IPS DF 6.9 (cell line): ENCODE results near the gene CBX2.

ENCODE experiments used
- DNase-seq: peaks from one replicate; pipeline ENCODE4 v3.0.0-alpha.2; 2013; ENCODE audit warnings: low read depth, low spot score
- H3K27ac ChIP-seq: one replicate; pipeline ENCODE4 v1.5.1; 2013; ENCODE audit warnings: low read length, control low read depth
- H3K27me3 ChIP-seq: 2 replicates; pipeline ENCODE4 v1.6.1; 2013; ENCODE audit warnings: mild to moderate bottlenecking, low read length; ENCODE audit not compliant: control insufficient read depth, insufficient read depth
- H3K36me3 ChIP-seq: 2 replicates; pipeline ENCODE4 v1.6.1; 2013; ENCODE audit warnings: low read length; ENCODE audit not compliant: control insufficient read depth, insufficient read depth
- H3K4me1 ChIP-seq: 2 replicates; pipeline ENCODE4 v1.6.1; 2013; ENCODE audit warnings: low read length; ENCODE audit not compliant: control insufficient read depth, insufficient read depth
- H3K4me3 ChIP-seq: 2 replicates; pipeline ENCODE4 v1.5.1; 2013; ENCODE audit warnings: mild to moderate bottlenecking, low read length
- H3K9me3 ChIP-seq: 2 replicates; pipeline ENCODE4 v1.6.1; 2013; ENCODE audit warnings: low read length, inconsistent platforms; ENCODE audit not compliant: control insufficient read depth, insufficient read depth
- WGBS: extraction: QIAGEN DNeasy Blood & Tissue Kit; methylation state at CpG from one replicate; pipeline ENCODE4 v1.1.7; 2013; ENCODE audit warnings: mixed read lengths, missing lambda C conversion rate; ENCODE audit not compliant: insufficient read length, insufficient coverage; 5-methylcytosine and 5-hydroxymethylcytosine counted together

The CBX2 gene

GRCh38 chr17:79810130-79811010, 32.4 kb downstream of the CBX2 start:
- WGBS, result no CpG with 5 or more reads among the region's 79 CpGs
- Histone ChIP-seq H3K36me3 (no peaks in the 10 kb centered on the region), H3K27ac (no peak overlapping the region), H3K9me3 (no peaks in the 10 kb centered on the region), H3K4me1 (peaks cover 19% of the 10 kb centered on the region), H3K27me3 (peaks cover 82% of the 10 kb centered on the region), H3K4me3 (peak overlapping the region; percentile 0; the same call in 1 of the 2 replicates)
- no peak for DNase-seq

- H3K4me1 ChIP-seq, result peaks cover 17% of the 10 kb centered on the region
- no peak overlapping the region for H3K27ac ChIP-seq
- peaks cover 84% of the 10 kb centered on the region for H3K27me3 ChIP-seq
- H3K9me3 ChIP-seq, result no peaks in the 10 kb centered on the region
- DNase-seq, result no peak
- no peaks in the 10 kb centered on the region for H3K36me3 ChIP-seq
- no CpG with 5 or more reads among the region's 66 CpGs for WGBS
- H3K4me3 ChIP-seq, result no peak overlapping the region
These were observed 33.3 kb downstream of the CBX2 start for GRCh38 chr17:79811011-79811867.

GRCh38 chr17:79811868-79812352, 34.0 kb downstream of the CBX2 start:
- H3K36me3 ChIP-seq, result no peaks in the 10 kb centered on the region
- H3K4me3 ChIP-seq, result no peak overlapping the region
- no CpG with 5 or more reads among the region's 20 CpGs for WGBS
- no peak for DNase-seq
- no peaks in the 10 kb centered on the region for H3K9me3 ChIP-seq
- peaks cover 84% of the 10 kb centered on the region for H3K27me3 ChIP-seq
- no peak overlapping the region for H3K27ac ChIP-seq
- H3K4me1 ChIP-seq, result peaks cover 12% of the 10 kb centered on the region

- WGBS, result no CpG with 5 or more reads among the region's 72 CpGs
- no peak overlapping the region for H3K4me3 ChIP-seq
- peaks cover 84% of the 10 kb centered on the region for H3K27me3 ChIP-seq
- no peak for DNase-seq
- H3K4me1 ChIP-seq, result peaks cover 12% of the 10 kb centered on the region
- no peaks in the 10 kb centered on the region for H3K36me3 ChIP-seq
- H3K9me3 ChIP-seq, result no peaks in the 10 kb centered on the region
- H3K27ac ChIP-seq, result no peak overlapping the region
These were observed 34.7 kb downstream of the CBX2 start for GRCh38 chr17:79812353-79813258.

GRCh38 chr17:79813297-79814126, 35.6 kb downstream of the CBX2 start:
- no peaks in the 10 kb centered on the region for H3K36me3 ChIP-seq
- H3K4me1 ChIP-seq, result peaks cover 12% of the 10 kb centered on the region
- no peaks in the 10 kb centered on the region for H3K9me3 ChIP-seq
- no peak overlapping the region for H3K27ac ChIP-seq
- no CpG with 5 or more reads among the region's 89 CpGs for WGBS
- peaks cover 84% of the 10 kb centered on the region for H3K27me3 ChIP-seq
- peak overlapping the region; percentile 7; the same call in 1 of the 2 replicates for H3K4me3 ChIP-seq
- no peak for DNase-seq

GRCh38 chr17:79814127-79814973, 36.4 kb downstream of the CBX2 start:
- H3K36me3 ChIP-seq, result no peaks in the 10 kb centered on the region
- no peak for DNase-seq
- H3K4me1 ChIP-seq, result peaks cover 12% of the 10 kb centered on the region
- H3K9me3 ChIP-seq, result no peaks in the 10 kb centered on the region
- H3K4me3 ChIP-seq, result no peak overlapping the region; the same call in 1 of the 2 replicates
- no CpG with 5 or more reads among the region's 43 CpGs for WGBS
- peaks cover 82% of the 10 kb centered on the region for H3K27me3 ChIP-seq
- no peak overlapping the region for H3K27ac ChIP-seq

GRCh38 chr17:79814974-79815835, 37.3 kb downstream of the CBX2 start:
- Histone ChIP-seq H3K9me3 (no peaks in the 10 kb centered on the region), H3K36me3 (no peaks in the 10 kb centered on the region), H3K4me3 (peak overlapping the region; percentile 3; the same call in 1 of the 2 replicates), H3K27me3 (peaks cover 89% of the 10 kb centered on the region), H3K27ac (no peak overlapping the region), H3K4me1 (peaks cover 9% of the 10 kb centered on the region)
- no peak for DNase-seq
- no CpG with 5 or more reads among the region's 96 CpGs for whole genome bisulfite sequencing

GRCh38 chr17:79815836-79816461, 38.0 kb downstream of the CBX2 start:
- no CpG with 5 or more reads among the region's 41 CpGs for WGBS

More at GRCh38 chr17:79815836-79816461, 38.0 kb downstream of the CBX2 start:
- Histone ChIP-seq H3K27me3 (peaks cover 84% of the 10 kb centered on the region), H3K9me3 (no peaks in the 10 kb centered on the region), H3K4me3 (no peak overlapping the region), H3K36me3 (no peaks in the 10 kb centered on the region), H3K27ac (no peak overlapping the region), H3K4me1 (peaks cover 7% of the 10 kb centered on the region)
- no peak for DNase-seq
